ENCODE data around the gene SLC30A10.

DNA sequence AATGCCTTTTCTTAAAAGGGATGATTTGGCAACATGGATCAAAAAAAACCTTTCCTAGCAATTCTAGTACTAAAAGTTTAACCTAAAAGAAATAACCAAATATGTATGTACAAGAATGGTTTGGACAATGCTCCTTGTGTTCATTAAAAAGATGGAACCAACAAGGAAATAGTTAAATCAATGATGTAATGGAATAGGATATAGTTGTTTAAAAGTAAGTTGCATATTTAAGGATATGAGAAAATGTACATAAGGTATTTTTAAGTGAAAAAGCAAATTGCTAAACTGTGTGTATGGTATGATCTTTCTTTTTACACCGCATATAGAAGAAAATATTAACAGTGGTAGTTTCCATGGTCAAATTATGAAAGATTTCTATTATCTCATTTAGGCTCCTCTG is 12.1 kb downstream of the SLC30A10 start:
- TF ChIP-seq, protein P1, sequence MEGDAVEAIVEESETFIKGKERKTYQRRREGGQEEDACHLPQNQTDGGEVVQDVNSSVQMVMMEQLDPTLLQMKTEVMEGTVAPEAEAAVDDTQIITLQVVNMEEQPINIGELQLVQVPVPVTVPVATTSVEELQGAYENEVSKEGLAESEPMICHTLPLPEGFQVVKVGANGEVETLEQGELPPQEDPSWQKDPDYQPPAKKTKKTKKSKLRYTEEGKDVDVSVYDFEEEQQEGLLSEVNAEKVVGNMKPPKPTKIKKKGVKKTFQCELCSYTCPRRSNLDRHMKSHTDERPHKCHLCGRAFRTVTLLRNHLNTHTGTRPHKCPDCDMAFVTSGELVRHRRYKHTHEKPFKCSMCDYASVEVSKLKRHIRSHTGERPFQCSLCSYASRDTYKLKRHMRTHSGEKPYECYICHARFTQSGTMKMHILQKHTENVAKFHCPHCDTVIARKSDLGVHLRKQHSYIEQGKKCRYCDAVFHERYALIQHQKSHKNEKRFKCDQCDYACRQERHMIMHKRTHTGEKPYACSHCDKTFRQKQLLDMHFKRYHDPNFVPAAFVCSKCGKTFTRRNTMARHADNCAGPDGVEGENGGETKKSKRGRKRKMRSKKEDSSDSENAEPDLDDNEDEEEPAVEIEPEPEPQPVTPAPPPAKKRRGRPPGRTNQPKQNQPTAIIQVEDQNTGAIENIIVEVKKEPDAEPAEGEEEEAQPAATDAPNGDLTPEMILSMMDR (optimal IDR thresholded peaks at IDR 0.05 in 1 of 3, IDR thresholded peaks at IDR 0.05 in 1 of 3, conservative IDR thresholded peaks at IDR 0.05 in 1 of 3; ENCODE audit: extremely low read depth in 1 of 3, insufficient read depth in 2 of 3, low read length in 3 of 3), result no peak
- TF ChIP-seq EZH2 (IDR thresholded peaks at IDR 0.05; ENCODE audit: low read length), result no peak

All from keratinocyte (primary cell).